Liver (tissue), 3 donors: Measurements from ENCODE around the gene CCDC192.

Experiments used
- ATF3 ChIP-seq: IDR thresholded peaks from 2 replicates; pipeline ENCODE4 v1.6.1; 2016; ENCODE audit warnings: antibody characterized with exemption
- CTCF ChIP-seq: fragments of 150-350 bp; IDR thresholded peaks from 2 replicates; pipeline ENCODE4 v1.5.1; 2017; ENCODE audit warnings: improper control_type of control experiment, low read depth, low read length; ENCODE audit not compliant: missing input control
- MAX ChIP-seq: IDR thresholded peaks from 2 replicates; pipeline ENCODE4 v1.6.1; 2016; ENCODE audit warnings: antibody characterized with exemption
- RAD21 ChIP-seq, 2 donors: IDR thresholded peaks; 2 replicates each; pipeline ENCODE4 v1.6.1; 2016; ENCODE audit warnings: antibody characterized with exemption in 2 of 2, mild to moderate bottlenecking in 2 of 2
- TF ChIP-seq, protein P1 (sequence below): IDR thresholded peaks from 2 replicates; pipeline ENCODE4 v1.6.1; 2016; ENCODE audit warnings: antibody characterized with exemption
- donor health status: healthy.
- donor health status: healthy.

DNA sequence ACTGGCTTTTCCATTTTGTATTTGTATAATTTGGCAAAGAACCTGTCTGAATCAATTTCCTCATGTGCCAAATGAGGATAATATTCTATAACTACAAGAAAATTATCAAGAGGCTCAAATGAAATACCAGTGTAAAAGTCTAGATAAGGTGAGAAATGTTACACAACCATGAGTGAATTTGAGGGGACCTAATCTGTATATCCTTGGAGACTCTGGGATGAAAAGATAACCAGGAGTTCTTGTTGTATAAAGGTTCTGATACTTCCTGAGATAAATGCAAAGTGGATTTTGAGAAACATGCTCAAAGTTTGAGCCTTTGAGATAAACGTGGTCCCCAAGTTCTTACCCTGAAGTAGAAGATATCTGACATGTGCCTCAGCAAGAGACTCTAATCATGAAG is 260.0 kb downstream of the CCDC192 start:
- TF ChIP-seq MAX (no peak), CTCF (no peak), RAD21 (IDR thresholded peaks at IDR 0.05) (no peak), ATF3 (no peak)
- TF ChIP-seq, protein P1, sequence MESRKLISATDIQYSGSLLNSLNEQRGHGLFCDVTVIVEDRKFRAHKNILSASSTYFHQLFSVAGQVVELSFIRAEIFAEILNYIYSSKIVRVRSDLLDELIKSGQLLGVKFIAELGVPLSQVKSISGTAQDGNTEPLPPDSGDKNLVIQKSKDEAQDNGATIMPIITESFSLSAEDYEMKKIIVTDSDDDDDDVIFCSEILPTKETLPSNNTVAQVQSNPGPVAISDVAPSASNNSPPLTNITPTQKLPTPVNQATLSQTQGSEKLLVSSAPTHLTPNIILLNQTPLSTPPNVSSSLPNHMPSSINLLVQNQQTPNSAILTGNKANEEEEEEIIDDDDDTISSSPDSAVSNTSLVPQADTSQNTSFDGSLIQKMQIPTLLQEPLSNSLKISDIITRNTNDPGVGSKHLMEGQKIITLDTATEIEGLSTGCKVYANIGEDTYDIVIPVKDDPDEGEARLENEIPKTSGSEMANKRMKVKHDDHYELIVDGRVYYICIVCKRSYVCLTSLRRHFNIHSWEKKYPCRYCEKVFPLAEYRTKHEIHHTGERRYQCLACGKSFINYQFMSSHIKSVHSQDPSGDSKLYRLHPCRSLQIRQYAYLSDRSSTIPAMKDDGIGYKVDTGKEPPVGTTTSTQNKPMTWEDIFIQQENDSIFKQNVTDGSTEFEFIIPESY = no peak
